ENCODE data around the gene ATP6V1B1. TPM values are rescaled to one million over a fixed set of nuclear protein-coding genes. Genes with fewer than 3 reads are reported as not detected.

ATP6V1B1 gene
- total and polyA plus RNA-seq, 2 experiments from 2014 or later: not detected

DNA sequence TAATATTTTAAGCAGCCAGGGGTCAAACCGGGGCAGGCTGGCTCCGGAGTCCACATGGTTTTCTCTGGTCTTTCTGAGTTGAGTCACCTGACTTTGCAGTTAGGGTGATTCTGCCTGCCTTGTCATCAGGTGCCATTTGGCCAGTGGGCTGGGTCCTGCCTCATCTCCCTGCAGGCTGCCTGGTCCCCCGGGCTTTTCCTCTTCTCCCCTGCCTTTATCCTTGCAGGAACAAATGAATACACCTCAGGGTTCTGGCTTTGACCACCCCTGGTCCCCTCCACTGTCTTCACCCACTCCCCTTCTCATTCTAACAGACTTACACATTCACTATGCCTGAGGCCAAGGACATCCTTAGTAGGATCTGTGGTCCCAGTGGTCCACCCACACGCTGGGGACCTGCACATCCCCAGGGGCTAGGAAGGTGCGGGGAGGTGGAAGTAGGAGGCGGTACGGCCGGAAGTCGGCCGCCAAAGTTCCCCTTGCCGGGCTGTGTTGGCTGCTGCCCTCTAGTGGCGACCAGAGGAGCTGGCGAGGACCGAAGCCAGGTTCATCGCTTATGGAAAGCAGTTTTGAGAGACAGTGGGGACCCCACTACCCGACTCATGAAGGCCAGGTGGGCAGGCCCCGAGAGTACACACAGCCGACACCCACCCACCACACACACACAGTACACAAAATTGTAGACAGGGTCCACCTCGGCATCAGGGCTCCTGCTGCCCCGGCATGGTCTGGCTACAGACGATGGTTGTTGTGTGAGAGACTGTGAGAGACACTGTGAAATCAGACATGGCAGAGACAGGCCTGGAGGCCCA, 65.3 kb downstream of the ATP6V1B1 start (continued):
- TF ChIP-seq, protein P1, sequence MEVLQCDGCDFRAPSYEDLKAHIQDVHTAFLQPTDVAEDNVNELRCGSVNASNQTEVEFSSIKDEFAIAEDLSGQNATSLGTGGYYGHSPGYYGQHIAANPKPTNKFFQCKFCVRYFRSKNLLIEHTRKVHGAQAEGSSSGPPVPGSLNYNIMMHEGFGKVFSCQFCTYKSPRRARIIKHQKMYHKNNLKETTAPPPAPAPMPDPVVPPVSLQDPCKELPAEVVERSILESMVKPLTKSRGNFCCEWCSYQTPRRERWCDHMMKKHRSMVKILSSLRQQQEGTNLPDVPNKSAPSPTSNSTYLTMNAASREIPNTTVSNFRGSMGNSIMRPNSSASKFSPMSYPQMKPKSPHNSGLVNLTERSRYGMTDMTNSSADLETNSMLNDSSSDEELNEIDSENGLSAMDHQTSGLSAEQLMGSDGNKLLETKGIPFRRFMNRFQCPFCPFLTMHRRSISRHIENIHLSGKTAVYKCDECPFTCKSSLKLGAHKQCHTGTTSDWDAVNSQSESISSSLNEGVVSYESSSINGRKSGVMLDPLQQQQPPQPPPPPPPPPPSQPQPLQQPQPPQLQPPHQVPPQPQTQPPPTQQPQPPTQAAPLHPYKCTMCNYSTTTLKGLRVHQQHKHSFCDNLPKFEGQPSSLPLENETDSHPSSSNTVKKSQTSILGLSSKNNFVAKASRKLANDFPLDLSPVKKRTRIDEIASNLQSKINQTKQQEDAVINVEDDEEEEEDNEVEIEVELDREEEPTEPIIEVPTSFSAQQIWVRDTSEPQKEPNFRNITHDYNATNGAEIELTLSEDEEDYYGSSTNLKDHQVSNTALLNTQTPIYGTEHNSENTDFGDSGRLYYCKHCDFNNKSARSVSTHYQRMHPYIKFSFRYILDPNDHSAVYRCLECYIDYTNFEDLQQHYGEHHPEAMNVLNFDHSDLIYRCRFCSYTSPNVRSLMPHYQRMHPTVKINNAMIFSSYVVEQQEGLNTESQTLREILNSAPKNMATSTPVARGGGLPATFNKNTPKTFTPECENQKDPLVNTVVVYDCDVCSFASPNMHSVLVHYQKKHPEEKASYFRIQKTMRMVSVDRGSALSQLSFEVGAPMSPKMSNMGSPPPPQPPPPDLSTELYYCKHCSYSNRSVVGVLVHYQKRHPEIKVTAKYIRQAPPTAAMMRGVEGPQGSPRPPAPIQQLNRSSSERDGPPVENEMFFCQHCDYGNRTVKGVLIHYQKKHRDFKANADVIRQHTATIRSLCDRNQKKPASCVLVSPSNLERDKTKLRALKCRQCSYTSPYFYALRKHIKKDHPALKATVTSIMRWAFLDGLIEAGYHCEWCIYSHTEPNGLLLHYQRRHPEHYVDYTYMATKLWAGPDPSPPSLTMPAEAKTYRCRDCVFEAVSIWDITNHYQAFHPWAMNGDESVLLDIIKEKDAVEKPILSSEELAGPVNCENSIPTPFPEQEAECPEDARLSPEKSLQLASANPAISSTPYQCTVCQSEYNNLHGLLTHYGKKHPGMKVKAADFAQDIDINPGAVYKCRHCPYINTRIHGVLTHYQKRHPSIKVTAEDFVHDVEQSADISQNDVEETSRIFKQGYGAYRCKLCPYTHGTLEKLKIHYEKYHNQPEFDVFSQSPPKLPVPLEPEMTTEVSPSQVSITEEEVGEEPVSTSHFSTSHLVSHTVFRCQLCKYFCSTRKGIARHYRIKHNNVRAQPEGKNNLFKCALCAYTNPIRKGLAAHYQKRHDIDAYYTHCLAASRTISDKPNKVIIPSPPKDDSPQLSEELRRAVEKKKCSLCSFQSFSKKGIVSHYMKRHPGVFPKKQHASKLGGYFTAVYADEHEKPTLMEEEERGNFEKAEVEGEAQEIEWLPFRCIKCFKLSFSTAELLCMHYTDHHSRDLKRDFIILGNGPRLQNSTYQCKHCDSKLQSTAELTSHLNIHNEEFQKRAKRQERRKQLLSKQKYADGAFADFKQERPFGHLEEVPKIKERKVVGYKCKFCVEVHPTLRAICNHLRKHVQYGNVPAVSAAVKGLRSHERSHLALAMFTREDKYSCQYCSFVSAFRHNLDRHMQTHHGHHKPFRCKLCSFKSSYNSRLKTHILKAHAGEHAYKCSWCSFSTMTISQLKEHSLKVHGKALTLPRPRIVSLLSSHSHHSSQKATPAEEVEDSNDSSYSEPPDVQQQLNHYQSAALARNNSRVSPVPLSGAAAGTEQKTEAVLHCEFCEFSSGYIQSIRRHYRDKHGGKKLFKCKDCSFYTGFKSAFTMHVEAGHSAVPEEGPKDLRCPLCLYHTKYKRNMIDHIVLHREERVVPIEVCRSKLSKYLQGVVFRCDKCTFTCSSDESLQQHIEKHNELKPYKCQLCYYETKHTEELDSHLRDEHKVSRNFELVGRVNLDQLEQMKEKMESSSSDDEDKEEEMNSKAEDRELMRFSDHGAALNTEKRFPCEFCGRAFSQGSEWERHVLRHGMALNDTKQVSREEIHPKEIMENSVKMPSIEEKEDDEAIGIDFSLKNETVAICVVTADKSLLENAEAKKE (CRISPR knock-in tag; IDR thresholded peaks at IDR 0.05): no peak
- TF ChIP-seq, protein P2, sequence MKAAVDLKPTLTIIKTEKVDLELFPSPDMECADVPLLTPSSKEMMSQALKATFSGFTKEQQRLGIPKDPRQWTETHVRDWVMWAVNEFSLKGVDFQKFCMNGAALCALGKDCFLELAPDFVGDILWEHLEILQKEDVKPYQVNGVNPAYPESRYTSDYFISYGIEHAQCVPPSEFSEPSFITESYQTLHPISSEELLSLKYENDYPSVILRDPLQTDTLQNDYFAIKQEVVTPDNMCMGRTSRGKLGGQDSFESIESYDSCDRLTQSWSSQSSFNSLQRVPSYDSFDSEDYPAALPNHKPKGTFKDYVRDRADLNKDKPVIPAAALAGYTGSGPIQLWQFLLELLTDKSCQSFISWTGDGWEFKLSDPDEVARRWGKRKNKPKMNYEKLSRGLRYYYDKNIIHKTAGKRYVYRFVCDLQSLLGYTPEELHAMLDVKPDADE (IDR thresholded peaks at IDR 0.05): 0 out of 2 replicates have a peak, but pooled peaks have one; percentile 34
- TF ChIP-seq POLR2AphosphoS5 (IDR thresholded peaks at IDR 0.05; ENCODE audit: low read depth) (peak; percentile 48; the same call in 1 of the 2 replicates), NANOG (IDR thresholded peaks at IDR 0.05; ENCODE audit: borderline replicate concordance) (no peak), EZH2 (IDR thresholded peaks at IDR 0.05; ENCODE audit: low read depth, unreplicated experiment) (no peak), EZH2phosphoT487 (IDR thresholded peaks at IDR 0.05; ENCODE audit: unreplicated experiment) (no peak), ZNF114 (CRISPR knock-in tag; IDR thresholded peaks at IDR 0.05) (no peak), CREB1 (CRISPR knock-in tag; IDR thresholded peaks at IDR 0.05; ENCODE audit: low read depth) (no peak), JUNB (IDR thresholded peaks at IDR 0.05; ENCODE audit: unreplicated experiment) (no peak), STAT1 (IDR thresholded peaks at IDR 0.05; ENCODE audit: unreplicated experiment) (no peak)
- TF ChIP-seq, protein P3, sequence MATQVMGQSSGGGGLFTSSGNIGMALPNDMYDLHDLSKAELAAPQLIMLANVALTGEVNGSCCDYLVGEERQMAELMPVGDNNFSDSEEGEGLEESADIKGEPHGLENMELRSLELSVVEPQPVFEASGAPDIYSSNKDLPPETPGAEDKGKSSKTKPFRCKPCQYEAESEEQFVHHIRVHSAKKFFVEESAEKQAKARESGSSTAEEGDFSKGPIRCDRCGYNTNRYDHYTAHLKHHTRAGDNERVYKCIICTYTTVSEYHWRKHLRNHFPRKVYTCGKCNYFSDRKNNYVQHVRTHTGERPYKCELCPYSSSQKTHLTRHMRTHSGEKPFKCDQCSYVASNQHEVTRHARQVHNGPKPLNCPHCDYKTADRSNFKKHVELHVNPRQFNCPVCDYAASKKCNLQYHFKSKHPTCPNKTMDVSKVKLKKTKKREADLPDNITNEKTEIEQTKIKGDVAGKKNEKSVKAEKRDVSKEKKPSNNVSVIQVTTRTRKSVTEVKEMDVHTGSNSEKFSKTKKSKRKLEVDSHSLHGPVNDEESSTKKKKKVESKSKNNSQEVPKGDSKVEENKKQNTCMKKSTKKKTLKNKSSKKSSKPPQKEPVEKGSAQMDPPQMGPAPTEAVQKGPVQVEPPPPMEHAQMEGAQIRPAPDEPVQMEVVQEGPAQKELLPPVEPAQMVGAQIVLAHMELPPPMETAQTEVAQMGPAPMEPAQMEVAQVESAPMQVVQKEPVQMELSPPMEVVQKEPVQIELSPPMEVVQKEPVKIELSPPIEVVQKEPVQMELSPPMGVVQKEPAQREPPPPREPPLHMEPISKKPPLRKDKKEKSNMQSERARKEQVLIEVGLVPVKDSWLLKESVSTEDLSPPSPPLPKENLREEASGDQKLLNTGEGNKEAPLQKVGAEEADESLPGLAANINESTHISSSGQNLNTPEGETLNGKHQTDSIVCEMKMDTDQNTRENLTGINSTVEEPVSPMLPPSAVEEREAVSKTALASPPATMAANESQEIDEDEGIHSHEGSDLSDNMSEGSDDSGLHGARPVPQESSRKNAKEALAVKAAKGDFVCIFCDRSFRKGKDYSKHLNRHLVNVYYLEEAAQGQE (IDR thresholded peaks at IDR 0.05; ENCODE audit: unreplicated experiment): no peak
